OCI-LY7 (cell line): ENCODE measurements around the gene AUNIP. TPM values are rescaled to one million over a fixed set of nuclear protein-coding genes. Genes with fewer than 3 reads are reported as not detected.

Source experiments
- BruUV-seq: library from RNA; stranded (reverse); fragments of 400-500 nt; replicated peaks from 2 replicates; lab custom pipeline; 2021; lab: Mats Ljungman, UMichigan
- CTCF ChIA-PET: fragments of 300-600 bp; sonication (Branson Sonifier 250); formaldehyde crosslinking; loops from one replicate; lab custom pipeline; 2022; ENCODE audit warnings: antibody characterized with exemption; ENCODE audit not compliant: unreplicated experiment; lab: Charles Lee
- POLR2A ChIA-PET: fragments of 300-600 bp; sonication (Branson Sonifier 250); formaldehyde crosslinking; loops from one replicate; lab custom pipeline; 2022; ENCODE audit warnings: antibody characterized with exemption; lab: Charles Lee
- DNase-seq: peaks from one replicate; pipeline ENCODE4 v3.0.0-alpha.2; 2015; ENCODE audit warnings: low spot score
- H2AFZ ChIP-seq: fragments of 200-600 bp; sonication (generic), shearing (Covaris generic); 2 replicates; pipeline ENCODE4 v1.6.1; 2014; ENCODE audit warnings: mild to moderate bottlenecking, antibody characterized with exemption, low read length, moderate library complexity
- H3K27ac ChIP-seq: fragments of 200-600 bp; sonication (generic); 2 replicates; pipeline ENCODE4 v1.5.1; 2014; ENCODE audit warnings: mixed run types, low read depth, mild to moderate bottlenecking, moderate library complexity, low read length, inconsistent platforms; ENCODE audit not compliant: poor library complexity, severe bottlenecking
- H3K36me3 ChIP-seq: fragments of 200-600 bp; sonication (generic); 2 replicates; pipeline ENCODE4 v1.6.1; 2014; ENCODE audit warnings: mild to moderate bottlenecking, antibody characterized with exemption, low read length, moderate library complexity, mixed read lengths; ENCODE audit not compliant: insufficient read depth
- H3K4me1 ChIP-seq: fragments of 200-600 bp; sonication (generic); 2 replicates; pipeline ENCODE4 v1.5.1; 2014; ENCODE audit warnings: mild to moderate bottlenecking, low read length; ENCODE audit not compliant: insufficient read depth, poor library complexity, severe bottlenecking
- H3K4me2 ChIP-seq: fragments of 200-600 bp; sonication (generic); 2 replicates; pipeline ENCODE4 v1.6.1; 2014; ENCODE audit warnings: mild to moderate bottlenecking, low read length
- H3K4me3 ChIP-seq: fragments of 200-600 bp; sonication (generic); 2 replicates; pipeline ENCODE4 v1.5.1; 2014; ENCODE audit warnings: mild to moderate bottlenecking, low read depth, low read length; ENCODE audit not compliant: poor library complexity, severe bottlenecking
- H3K79me2 ChIP-seq: fragments of 200-600 bp; sonication (generic); 2 replicates; pipeline ENCODE4 v1.6.1; 2016; ENCODE audit warnings: low read depth, mild to moderate bottlenecking, low read length, moderate library complexity, mixed read lengths; ENCODE audit not compliant: insufficient read depth
- H3K9me2 ChIP-seq: fragments of 200-600 bp; sonication (generic); 2 replicates; pipeline ENCODE4 v1.6.1; 2016; ENCODE audit warnings: mild to moderate bottlenecking, low read length, mixed read lengths; ENCODE audit not compliant: insufficient read depth
- H3K9me3 ChIP-seq: fragments of 200-600 bp; sonication (generic); 2 replicates; pipeline ENCODE4 v1.6.1; 2014; ENCODE audit warnings: mild to moderate bottlenecking, mixed run types, low read length, mixed read lengths
- H4K20me1 ChIP-seq: fragments of 200-600 bp; sonication (generic); 2 replicates; pipeline ENCODE4 v1.6.1; 2014; ENCODE audit warnings: mild to moderate bottlenecking, antibody characterized with exemption, low read length, moderate library complexity, mixed read lengths; ENCODE audit not compliant: insufficient read depth
- CTCF ChIP-seq: fragments of 200-600 bp; sonication (generic); conservative IDR thresholded peaks from 2 replicates; pipeline ENCODE4 v1.5.1; 2014; ENCODE audit warnings: mild to moderate bottlenecking, antibody characterized with exemption, low read length, moderate library complexity, mixed read lengths
- EZH2phosphoT487 ChIP-seq: fragments of 200-600 bp; sonication (generic); IDR thresholded peaks from 2 replicates; pipeline ENCODE4 v1.6.1; 2018; ENCODE audit warnings: low read depth, borderline replicate concordance, mild to moderate bottlenecking, mixed run types, antibody characterized with exemption, low read length, moderate library complexity, mixed read lengths
- intact Hi-C: fragments of 100-400 bp; cut with micrococcal nuclease; formaldehyde crosslinking; loops from one replicate; pipeline ENCODE4 v1.10.0; 2022; ENCODE audit not compliant: unreplicated experiment
- total RNA-seq, 2 experiments: library from RNA; depleted of rRNA in 1 of 2; stranded (reverse); fragments of >200 nt in 1 of 2; shearing (Covaris generic) in 1 of 2; gene quantifications; 2 replicates each; pipeline ENCODE4 v1.2.3, GENCODE V29; 2014 to 2022

Gene AUNIP
- total RNA-seq, 2 experiments from 2014 or later = 15.1 to 21.5 TPM

DNA sequence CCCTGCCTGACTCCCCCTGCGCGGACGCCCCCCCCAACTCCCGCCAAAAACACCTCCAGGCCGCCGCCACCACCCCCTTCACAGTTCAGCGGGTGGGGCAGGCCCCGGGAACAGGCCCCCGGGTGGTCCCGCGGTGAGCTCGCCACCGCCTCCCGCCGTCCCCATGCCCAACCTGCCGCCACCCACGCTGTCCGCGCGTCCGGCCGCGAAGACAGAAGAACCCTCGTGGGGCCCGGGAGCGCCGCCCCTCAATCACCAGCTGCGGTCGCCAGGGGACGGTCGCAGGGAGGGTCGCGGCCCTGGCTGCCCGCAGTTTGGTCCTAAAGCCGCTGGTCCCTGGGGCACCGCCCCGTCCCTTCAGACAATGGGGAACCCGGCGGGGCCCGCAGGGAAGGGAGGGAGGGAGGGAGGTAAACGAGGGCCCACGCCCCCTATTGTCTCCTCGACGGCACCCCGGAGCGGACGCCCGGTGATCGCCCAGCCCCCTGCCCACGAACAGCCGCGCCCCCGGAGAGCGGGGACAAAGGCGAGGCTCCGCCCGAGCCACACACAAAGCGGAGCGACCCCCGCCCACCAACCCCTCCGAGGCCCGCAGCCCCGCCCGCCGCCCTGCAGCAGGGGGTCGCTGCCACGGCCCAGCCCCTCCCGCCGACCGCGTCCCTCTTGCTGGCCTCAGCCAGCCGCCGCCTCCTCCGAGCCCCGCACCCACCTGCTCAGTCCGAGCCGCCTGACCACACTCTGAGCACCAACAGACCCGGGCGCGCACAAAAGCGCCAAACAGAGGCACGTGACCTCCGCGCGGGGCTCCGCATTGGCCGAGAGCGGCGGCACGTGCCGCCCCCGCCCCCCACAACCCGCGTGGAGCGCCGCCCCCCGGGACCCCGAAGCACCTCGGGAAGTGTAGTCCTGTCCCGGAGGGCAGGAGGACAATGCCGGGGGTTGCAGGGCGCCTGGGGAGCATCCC, 46.7 kb upstream of the AUNIP start, which contains the start of gene STMN1:
Gene STMN1 (minus strand): TSS at position 740 of the 964 bp plus-strand sequence. CDS start 1,743 bp downstream, outside the sequence.
- Histone ChIP-seq H3K4me2 (peak within 1 kb of the TSS; percentile 68), H3K9me3 (no peaks in the 10 kb centered on the region), H2AFZ (peak within 1 kb of the TSS; percentile 79; the same call in 1 of the 2 replicates), H3K9me2 (no peaks in the 10 kb centered on the region), H4K20me1 (peaks cover 31% of the 10 kb centered on the region), H3K36me3 (peaks cover 43% of the 10 kb centered on the region), H3K4me1 (peaks cover 27% of the 10 kb centered on the region), H3K79me2 (peaks cover 44% of the 10 kb centered on the region), H3K4me3 (peak within 1 kb of the TSS; percentile 84), H3K27ac (peak within 1 kb of the TSS; percentile 84)
- no TSS peak for BruUV-seq
- peak; percentile 97 for DNase-seq
- ChIA-PET POLR2A (interaction anchor here (0.6 to 5.1 kb wide), 6 partner anchors 10 to 402 kb away, joined by 3 to 18 read pairs (median 4); partner anchors contain the start of gene PAFAH2), CTCF (interaction anchor here (1.0 kb wide), 1 partner anchor 9 kb away, joined by 4 read pairs; no protein-coding TSS in a partner anchor)
- TF ChIP-seq CTCF (no peak), EZH2phosphoT487 (no peak)
- intact Hi-C loops = loop anchor here (1.0 kb wide), 1 partner anchor 92 kb away; the partner anchor contains the start of gene PAFAH2

DNA sequence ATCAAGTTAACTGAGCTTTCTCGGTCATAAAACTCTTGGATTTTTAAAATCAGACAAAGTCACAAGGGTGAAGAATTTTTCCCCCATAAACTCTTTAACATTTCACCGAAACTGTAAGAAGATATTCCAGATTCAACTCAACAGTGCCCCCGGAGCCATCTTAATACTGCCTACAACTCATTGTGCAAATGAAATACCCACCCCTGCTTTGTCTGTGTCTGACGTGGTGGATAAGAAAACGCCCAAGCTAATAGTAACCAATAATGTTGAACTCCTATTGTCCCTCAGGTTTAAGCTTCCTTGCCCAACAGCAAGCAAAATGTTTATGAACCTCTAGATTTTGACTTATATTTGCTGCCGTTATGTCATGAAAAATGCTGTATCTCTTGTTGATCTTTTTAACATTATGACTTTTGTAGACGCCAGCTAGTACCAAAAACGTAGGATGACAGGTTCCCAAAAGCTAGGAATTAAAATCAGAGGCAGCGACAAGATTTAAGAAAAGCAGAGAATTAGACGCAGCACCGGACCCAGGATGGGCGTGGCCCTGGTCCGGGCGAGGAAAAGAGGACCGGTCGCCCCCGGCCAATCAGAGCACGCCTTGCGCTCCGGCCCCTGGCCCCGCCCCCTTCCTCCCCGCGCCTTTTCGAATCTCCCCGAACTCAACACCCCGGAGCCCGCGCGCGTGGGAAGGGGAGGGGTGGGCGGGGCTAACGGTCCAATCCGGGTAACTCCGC, 45.9 kb upstream of the AUNIP start:
- peak overlapping the region; percentile 84 for H3K27ac ChIP-seq
- H2AFZ ChIP-seq = no peak overlapping the region; the same call in 1 of the 2 replicates
- peak; percentile 96 for DNase-seq
- CTCF ChIA-PET = interaction anchor here (0.6 kb wide), 1 partner anchor 565 kb away, joined by 3 read pairs; no protein-coding TSS in a partner anchor
- H3K4me1 ChIP-seq = peaks cover 27% of the 10 kb centered on the region
- H3K9me2 ChIP-seq = no peaks in the 10 kb centered on the region
- intact Hi-C loops = loop anchor here (1.0 kb wide), 1 partner anchor 93 kb away; the partner anchor contains the start of gene PAFAH2
- TF ChIP-seq EZH2phosphoT487 = no peak
- peak; percentile 68 for TF ChIP-seq CTCF
- H3K9me3 ChIP-seq = no peaks in the 10 kb centered on the region
- peaks cover 52% of the 10 kb centered on the region for H3K36me3 ChIP-seq
- H3K4me2 ChIP-seq = peak overlapping the region; percentile 64
- POLR2A ChIA-PET = interaction anchor here (0.6 to 5.1 kb wide), 8 partner anchors 9 to 403 kb away, joined by 3 to 18 read pairs (median 4); partner anchors contain the start of gene PAFAH2
- peaks cover 50% of the 10 kb centered on the region for H3K79me2 ChIP-seq
- peak overlapping the region; percentile 84 for H3K4me3 ChIP-seq
- H4K20me1 ChIP-seq = peaks cover 34% of the 10 kb centered on the region
- BruUV-seq = no TSS peak
